WTC11 (cell line): Measurements from ENCODE around the gene LRRC74B.

Experiments
- ATF3 ChIP-seq: sonication (generic); formaldehyde crosslinking; conservative IDR thresholded peaks from 2 replicates; pipeline ENCODE4 v1.8.1; 2022; ENCODE audit warnings: mild to moderate bottlenecking, missing genetic modification reagents
- CTCF ChIP-seq: fragments of 200-600 bp; IDR thresholded peaks from 2 replicates; pipeline ENCODE4 v1.8.0; 2022; ENCODE audit warnings: antibody characterized with exemption
- GABPB1 ChIP-seq: sonication (generic); formaldehyde crosslinking; IDR thresholded peaks from 2 replicates; pipeline ENCODE4 v1.8.1; 2023; ENCODE audit warnings: mild to moderate bottlenecking, missing genetic modification reagents
- MLX ChIP-seq: sonication (generic); formaldehyde crosslinking; IDR thresholded peaks from 2 replicates; pipeline ENCODE4 v1.8.1; 2023; ENCODE audit warnings: mild to moderate bottlenecking, missing genetic modification reagents, moderate library complexity
- SOX15 ChIP-seq: fragments of 250-450 bp; sonication (Bioruptor Pico); IDR thresholded peaks from 2 replicates; pipeline ENCODE4 v1.9.0; 2021; ENCODE audit warnings: mild to moderate bottlenecking
- TP53 ChIP-seq: sonication (generic); formaldehyde crosslinking; IDR thresholded peaks from 2 replicates; pipeline ENCODE4 v1.8.1; 2023; ENCODE audit warnings: mild to moderate bottlenecking, missing genetic modification reagents

GRCh38 chr22:21055880-21056319 is 10.2 kb downstream of the LRRC74B start:
- TF ChIP-seq CTCF (no peak), GABPB1 (CRISPR knock-in tag) (no peak), TP53 (CRISPR knock-in tag) (no peak), ATF3 (CRISPR knock-in tag) (no peak), MLX (no peak), SOX15 (no peak)
